Panc1 (cell line): Measurements from ENCODE around the gene IPO13. TPM values are rescaled to one million over a fixed set of nuclear protein-coding genes. Genes with fewer than 3 reads are reported as not detected.
A peak's percentile ranks its signal among the peaks of the same experiment; 100 is the strongest.

Experiments used
- ATAC-seq: fragments of 200-7000 bp; cut with Tn5 transposase; 2 replicates; pipeline ENCODE4 v1.9.1; 2020; ENCODE audit warnings: mild to moderate bottlenecking, moderate library complexity
- BruUV-seq: library from RNA; stranded (reverse); fragments of 400-500 nt; replicated peaks from 2 replicates; lab custom pipeline; 2021; lab: Mats Ljungman, UMichigan
- CTCF ChIA-PET: fragments of 300-600 bp; sonication (Branson Sonifier 250); formaldehyde crosslinking; loops from one replicate; lab custom pipeline; 2022; ENCODE audit warnings: antibody characterized with exemption; lab: Charles Lee
- POLR2A ChIA-PET: fragments of 300-600 bp; sonication (Branson Sonifier 250); formaldehyde crosslinking; loops from one replicate; lab custom pipeline; 2022; ENCODE audit warnings: antibody characterized with exemption; lab: Charles Lee
- DNase-seq: peaks from one replicate; pipeline ENCODE4 v3.0.0-alpha.2; 2010; ENCODE audit warnings: low read depth, low spot score
- H3K27ac ChIP-seq: 2 replicates; pipeline ENCODE4 v1.5.1; 2011; ENCODE audit warnings: mild to moderate bottlenecking, low read length, inconsistent platforms
- H3K27me3 ChIP-seq: fragments of 200-500 bp; sonication (Bioruptor generic); 2 replicates; pipeline ENCODE4 v1.6.0; 2014; ENCODE audit warnings: low read length, inconsistent platforms; ENCODE audit not compliant: control insufficient read depth, insufficient read depth
- H3K36me3 ChIP-seq: fragments of 200-500 bp; sonication (Bioruptor generic); 2 replicates; pipeline ENCODE4 v1.5.1; 2014; ENCODE audit warnings: inconsistent platforms, mild to moderate bottlenecking, low read length, moderate library complexity; ENCODE audit not compliant: control insufficient read depth, insufficient read depth
- H3K4me1 ChIP-seq: 2 replicates; pipeline ENCODE4 v1.5.1; 2011; ENCODE audit warnings: inconsistent platforms, mild to moderate bottlenecking, low read length, moderate library complexity; ENCODE audit not compliant: control insufficient read depth, insufficient read depth
- H3K4me3 ChIP-seq, 2 experiments: 2 replicates each; pipeline ENCODE4 v1.5.1; 2011 to 2012; ENCODE audit warnings: low read depth in 2 of 2, low read length in 2 of 2, mild to moderate bottlenecking in 2 of 2, inconsistent platforms in 1 of 2, moderate library complexity in 1 of 2
- H3K9me3 ChIP-seq: fragments of 200-500 bp; sonication (Bioruptor generic); 2 replicates; pipeline ENCODE4 v1.5.1; 2014; ENCODE audit warnings: low read depth, mild to moderate bottlenecking, inconsistent platforms, low read length, moderate library complexity; ENCODE audit not compliant: control insufficient read depth, insufficient read depth
- CTCF ChIP-seq: fragments of 450-650 bp; IDR thresholded peaks from 2 replicates; pipeline ENCODE4 v1.5.1; 2017; ENCODE audit warnings: mild to moderate bottlenecking
- POLR2AphosphoS5 ChIP-seq: IDR thresholded peaks from 2 replicates; pipeline ENCODE4 v1.6.1; 2012; ENCODE audit warnings: mild to moderate bottlenecking, low read depth, low read length, moderate library complexity
- REST ChIP-seq, 2 experiments: IDR thresholded peaks; 2 replicates each; pipeline ENCODE4 v1.6.1; 2011 to 2012; ENCODE audit warnings: low read depth in 2 of 2, control low read depth in 1 of 2, low read length in 1 of 2, mild to moderate bottlenecking in 1 of 2, moderate library complexity in 1 of 2; ENCODE audit not compliant: insufficient read depth in 1 of 2
- SIN3A ChIP-seq: IDR thresholded peaks from 2 replicates; pipeline ENCODE4 v1.6.1; 2012; ENCODE audit warnings: low read depth, mild to moderate bottlenecking, low read length, moderate library complexity, borderline replicate concordance; ENCODE audit not compliant: insufficient read depth
- TCF7L2 ChIP-seq: IDR thresholded peaks from 2 replicates; pipeline ENCODE4 v1.6.1; 2011; ENCODE audit warnings: mild to moderate bottlenecking, low read depth, low read length, inconsistent platforms
- in situ Hi-C: cut with HindIII; loops from 2 replicates; pipeline ENCODE4 v1.10.0; 2016; ENCODE audit warnings: low sequenced_read_pairs, low pct_unique_long_range_greater_than_20kb
- intact Hi-C: fragments of 100-400 bp; cut with micrococcal nuclease; formaldehyde crosslinking; loops from one replicate; pipeline ENCODE4 v1.10.0; 2022; ENCODE audit not compliant: unreplicated experiment
- total RNA-seq: library from RNA; stranded (reverse); gene quantifications from one replicate; pipeline ENCODE4 v1.2.1, GENCODE V29; 2021; ENCODE audit not compliant: unreplicated experiment

The IPO13 gene
- total RNA-seq, 1 experiment from 2014 or later: 40.0 TPM

- in situ Hi-C loops: loop anchor here (25.0 kb wide), 1 partner anchor 183 kb away; no protein-coding TSS in a partner anchor
Observed at GRCh38 chr1:43944860-43945259, 1.9 kb upstream of the IPO13 start.

GRCh38 chr1:43945674-43946235, 995 bp upstream of the IPO13 start:
- in situ Hi-C loops (loop anchor here (25.0 kb wide), 1 partner anchor 183 kb away; no protein-coding TSS in a partner anchor), intact Hi-C loops (no loop called here)
- BruUV-seq: TSS peak; percentile 93
- peak overlapping the region; percentile 79 to 88 for H3K4me3 ChIP-seq
- H3K36me3 ChIP-seq: peaks cover 4% of the 10 kb centered on the region; the same call in 1 of the 2 replicates
- CTCF ChIA-PET: interaction anchor here (2.2 to 2.4 kb wide), 2 partner anchors 11 to 182 kb away, joined by 9 to 10 read pairs; no protein-coding TSS in a partner anchor
- no peaks in the 10 kb centered on the region for H3K27me3 ChIP-seq
- TF ChIP-seq REST (IDR thresholded peaks at IDR 0.05; ENCODE audit: insufficient read depth in 1 of 2, low read depth in 2 of 2, low read length in 1 of 2) (no peak), TCF7L2 (no peak), SIN3A (no peak), POLR2AphosphoS5 (no peak), CTCF (no peak)
- ATAC-seq: no peak
- peak overlapping the region; percentile 96 for H3K27ac ChIP-seq
- H3K9me3 ChIP-seq: no peaks in the 10 kb centered on the region
- POLR2A ChIA-PET: no interaction called here
- no peak for DNase-seq
- H3K4me1 ChIP-seq: peaks cover 16% of the 10 kb centered on the region

More at GRCh38 chr1:43944860-43945259, 1.9 kb upstream of the IPO13 start:
- no peak for TF ChIP-seq REST (IDR thresholded peaks at IDR 0.05; ENCODE audit: insufficient read depth in 1 of 2, low read depth in 2 of 2, low read length in 1 of 2)
- TF ChIP-seq SIN3A: no peak
- TF ChIP-seq CTCF: no peak
- no peak for TF ChIP-seq TCF7L2
- no peaks in the 10 kb centered on the region for H3K9me3 ChIP-seq
- peaks cover 4% of the 10 kb centered on the region; the same call in 1 of the 2 replicates for H3K36me3 ChIP-seq
- ATAC-seq: no peak
- no peak for DNase-seq
- ChIA-PET CTCF (interaction anchor here (2.4 kb wide), 1 partner anchor 10 kb away, joined by 9 read pairs; no protein-coding TSS in a partner anchor), POLR2A (interaction anchor here (0.7 kb wide), 1 partner anchor 196 kb away, joined by 4 read pairs; no protein-coding TSS in a partner anchor)
- no peak overlapping the region for H3K4me3 ChIP-seq
- no peaks in the 10 kb centered on the region for H3K27me3 ChIP-seq
- intact Hi-C loops: no loop called here
- H3K4me1 ChIP-seq: peaks cover 16% of the 10 kb centered on the region
- peak overlapping the region; percentile 34 for H3K27ac ChIP-seq
- BruUV-seq: no TSS peak
